Measurements from ENCODE around the gene ERP29.
"Not testable (repeated sequence)": the region's sequence is repeated elsewhere in the genome, so short reads cannot be mapped to it uniquely, and the experiment has no call there.

The ERP29 gene

DNA sequence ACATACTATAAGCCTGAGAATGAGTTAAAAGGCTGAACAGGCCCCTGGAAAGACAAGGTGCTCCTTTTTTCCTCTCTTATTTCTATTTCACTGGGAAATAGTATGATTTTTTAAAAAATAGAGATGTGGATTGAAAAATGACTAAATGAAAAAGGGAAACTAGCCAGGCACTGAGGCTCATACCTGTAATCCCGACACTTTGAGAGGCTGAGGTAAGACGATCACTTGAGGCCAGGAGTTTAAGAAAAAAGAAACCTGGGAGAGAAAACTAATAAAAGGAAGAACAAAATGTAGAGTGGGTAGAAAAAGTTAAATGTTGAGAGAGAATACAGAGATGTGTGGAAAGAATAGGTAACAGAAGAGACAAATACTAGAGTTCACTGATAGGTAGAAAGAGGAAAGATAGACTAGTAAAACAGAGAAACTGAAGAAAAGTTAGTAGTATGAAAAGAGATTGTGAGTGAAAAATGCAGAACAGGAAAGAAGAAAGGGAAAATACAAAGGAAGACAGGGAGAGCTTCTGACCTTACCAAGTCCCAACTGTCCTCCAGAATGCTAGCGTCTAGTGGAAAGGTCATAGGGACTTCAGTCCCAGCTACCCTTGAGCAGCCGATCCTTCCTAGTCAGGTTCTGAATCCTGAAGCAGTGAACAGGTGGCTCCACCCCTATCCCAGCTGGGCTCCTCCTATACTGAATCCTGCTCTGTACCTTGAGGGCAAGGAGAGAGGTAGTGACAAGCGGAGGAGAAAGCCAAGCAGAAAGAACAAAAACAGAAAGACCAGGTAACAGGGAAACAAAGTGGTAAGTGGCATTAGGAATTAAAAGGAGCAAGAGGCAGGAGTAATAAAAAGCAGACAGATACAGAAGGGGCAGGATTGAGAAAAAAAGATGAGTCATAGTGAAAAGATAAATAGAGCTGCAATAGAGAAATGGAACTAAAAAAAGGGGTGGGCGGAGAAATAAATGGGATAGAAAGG lies 7.5 kb upstream of the ERP29 start:
- DNase-seq (ENCODE audit: insufficient read length), result no peak
- no peak for TF ChIP-seq POLR2A (IDR thresholded peaks at IDR 0.05; ENCODE audit: low read depth, low read length)
- no peak for TF ChIP-seq TAF1 (IDR thresholded peaks at IDR 0.05; ENCODE audit: borderline replicate concordance, low read depth, low read length)
- TF ChIP-seq POLR2AphosphoS5 (IDR thresholded peaks at IDR 0.05; ENCODE audit: low read depth, low read length), result no peak
- peak; percentile 30 for FAIRE-seq

DNA sequence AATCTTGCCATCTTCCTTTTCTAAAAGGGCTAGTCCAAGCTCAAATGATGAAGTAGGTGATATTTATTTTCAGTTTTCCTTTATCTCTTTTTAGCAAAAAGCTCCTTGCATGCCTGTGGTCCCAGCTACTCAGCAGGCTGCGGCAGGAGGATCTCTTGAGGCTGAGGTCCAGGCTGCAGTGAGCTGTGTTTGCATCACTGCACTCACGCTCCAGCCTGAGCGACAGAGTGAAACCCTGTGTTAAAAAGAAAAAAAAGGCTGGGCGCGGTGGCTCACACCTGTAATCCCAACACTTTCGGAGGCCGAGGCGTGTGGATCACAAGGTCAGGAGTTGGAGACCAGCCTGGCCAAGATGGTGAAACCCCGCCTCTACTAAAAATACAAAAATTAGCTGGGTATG lies 5.3 kb upstream of the ERP29 start:
- no peak for FAIRE-seq

DNA sequence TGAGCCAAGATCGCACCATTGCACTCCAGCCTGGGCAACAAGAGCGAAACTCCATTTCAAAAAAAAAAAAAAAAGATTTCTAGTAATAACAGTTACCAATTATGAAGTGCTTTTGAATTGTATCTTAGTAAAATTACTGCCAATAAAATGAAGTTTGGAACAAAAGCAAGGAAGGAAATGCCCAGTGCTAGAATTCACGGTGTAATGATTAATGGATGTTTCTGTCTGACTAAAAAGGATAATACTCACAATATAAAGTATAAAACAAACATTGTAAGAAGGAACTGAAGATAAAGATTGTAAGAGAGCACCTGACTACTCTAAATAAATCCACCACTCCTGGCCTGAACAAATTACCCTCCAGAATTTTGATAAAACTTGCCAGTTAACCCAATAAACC lies 4.3 kb upstream of the ERP29 start:
- no peak for TF ChIP-seq POLR2AphosphoS5 (IDR thresholded peaks at IDR 0.05; ENCODE audit: low read depth, low read length)
- no peak for TF ChIP-seq POLR2A (IDR thresholded peaks at IDR 0.05; ENCODE audit: low read depth, low read length)
- no peak for TF ChIP-seq TAF1 (IDR thresholded peaks at IDR 0.05; ENCODE audit: borderline replicate concordance, low read depth, low read length)
- DNase-seq (ENCODE audit: insufficient read length), result no peak
- FAIRE-seq, result no peak

More for the DNA sequence above, 5.3 kb upstream of the ERP29 start:
- TF ChIP-seq POLR2A (IDR thresholded peaks at IDR 0.05; ENCODE audit: low read depth, low read length) (no peak), TAF1 (IDR thresholded peaks at IDR 0.05; ENCODE audit: borderline replicate concordance, low read depth, low read length) (no peak), POLR2AphosphoS5 (IDR thresholded peaks at IDR 0.05; ENCODE audit: low read depth, low read length) (no peak)
- no peak for DNase-seq (ENCODE audit: insufficient read length)

DNA sequence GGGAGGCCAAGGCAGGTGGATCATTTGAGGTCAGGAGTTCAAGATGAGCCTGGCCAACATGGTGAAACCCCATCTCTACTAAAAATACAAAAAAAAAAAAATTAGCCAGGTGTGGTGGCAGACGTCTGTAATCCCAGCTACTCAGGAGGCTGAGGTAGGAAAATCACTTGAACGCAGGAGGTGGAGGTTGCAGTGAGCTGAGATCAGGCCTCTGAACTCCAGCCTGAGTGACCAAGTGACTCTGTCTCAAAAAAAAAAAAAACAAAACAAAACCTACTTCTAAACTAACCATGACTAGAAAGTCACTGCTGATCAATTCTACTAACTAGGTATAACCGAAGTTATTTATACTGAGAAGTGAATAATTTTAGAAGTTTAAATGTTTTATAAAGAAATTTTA lies 3.6 kb upstream of the ERP29 start:
- FAIRE-seq; DNase-seq (ENCODE audit: insufficient read length): not testable (repeated sequence)

DNA sequence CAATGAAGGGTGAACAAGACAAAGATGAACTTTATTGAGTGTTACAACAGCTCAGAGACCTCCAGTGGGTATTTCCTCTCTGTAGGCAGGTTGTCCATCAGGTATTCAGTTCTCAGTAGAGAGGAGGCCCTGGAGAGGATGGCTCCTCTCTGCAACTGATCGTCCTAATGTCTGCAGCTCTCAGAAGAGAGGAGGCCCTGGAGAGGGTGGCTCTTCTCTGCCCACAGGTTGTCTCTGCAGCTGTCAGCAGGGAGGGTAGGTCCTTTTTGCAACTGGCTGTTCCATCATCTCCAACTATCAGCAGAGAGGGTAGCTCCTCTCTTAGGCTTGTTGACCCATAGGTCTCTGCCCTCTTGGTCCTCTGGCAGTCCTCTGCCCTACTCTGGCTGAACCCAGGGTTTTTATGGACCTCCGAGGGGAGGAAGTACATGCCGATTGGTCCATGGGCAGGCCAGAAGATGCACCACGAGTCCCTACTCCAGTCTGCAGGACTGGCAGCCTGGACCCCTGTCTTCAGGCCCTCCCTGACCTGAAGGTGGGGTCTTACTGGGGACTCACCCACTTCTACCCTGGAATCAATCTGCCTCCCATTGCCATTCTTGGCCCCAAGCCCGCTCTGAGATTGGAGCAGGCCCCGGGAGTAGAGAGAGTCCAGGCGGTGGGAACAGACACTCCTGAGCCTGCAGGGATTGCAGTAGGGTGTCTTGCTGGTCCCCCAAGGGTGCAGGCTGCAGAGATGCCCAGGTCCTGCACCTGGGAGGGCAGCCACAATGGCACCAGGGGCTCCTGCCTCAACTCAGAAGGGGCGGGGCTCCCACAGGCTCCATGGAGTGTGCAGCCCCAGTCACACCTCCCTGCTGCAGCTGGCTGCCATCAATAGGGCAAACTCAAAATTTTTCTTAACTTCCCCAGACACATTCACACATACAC lies 2.5 kb upstream of the ERP29 start:
- DNase-seq (ENCODE audit: insufficient read length) (no peak), FAIRE-seq (no peak)
- no peak for TF ChIP-seq TAF1 (IDR thresholded peaks at IDR 0.05; ENCODE audit: borderline replicate concordance, low read depth, low read length)
- no peak for TF ChIP-seq POLR2AphosphoS5 (IDR thresholded peaks at IDR 0.05; ENCODE audit: low read depth, low read length)
- no peak for TF ChIP-seq POLR2A (IDR thresholded peaks at IDR 0.05; ENCODE audit: low read depth, low read length)

DNA sequence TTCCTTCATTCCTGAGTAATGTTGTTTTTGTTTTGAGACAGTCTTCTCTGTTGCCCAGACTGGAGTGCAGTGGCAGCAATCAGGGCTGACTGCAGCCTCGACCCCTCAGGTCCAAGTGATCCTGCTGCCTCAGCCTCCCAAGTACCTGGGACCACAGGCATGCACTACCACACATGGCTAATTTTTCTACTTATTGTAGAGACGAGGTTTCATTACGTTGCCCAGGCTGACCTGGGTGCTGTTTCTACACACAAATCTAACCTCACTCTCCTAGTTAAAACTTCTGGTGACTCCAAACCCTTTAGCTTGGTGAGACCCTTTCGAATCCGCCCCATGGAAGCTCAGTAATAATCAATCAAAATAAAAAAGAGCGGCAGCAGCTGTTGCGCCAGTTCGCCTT lies 1.5 kb upstream of the ERP29 start:
- no peak for FAIRE-seq
- DNase-seq (ENCODE audit: insufficient read length), result no peak
- TF ChIP-seq TAF1 (IDR thresholded peaks at IDR 0.05; ENCODE audit: borderline replicate concordance, low read depth, low read length), result no peak
- TF ChIP-seq POLR2AphosphoS5 (IDR thresholded peaks at IDR 0.05; ENCODE audit: low read depth, low read length), result no peak
- TF ChIP-seq POLR2A (IDR thresholded peaks at IDR 0.05; ENCODE audit: low read depth, low read length), result no peak

DNA sequence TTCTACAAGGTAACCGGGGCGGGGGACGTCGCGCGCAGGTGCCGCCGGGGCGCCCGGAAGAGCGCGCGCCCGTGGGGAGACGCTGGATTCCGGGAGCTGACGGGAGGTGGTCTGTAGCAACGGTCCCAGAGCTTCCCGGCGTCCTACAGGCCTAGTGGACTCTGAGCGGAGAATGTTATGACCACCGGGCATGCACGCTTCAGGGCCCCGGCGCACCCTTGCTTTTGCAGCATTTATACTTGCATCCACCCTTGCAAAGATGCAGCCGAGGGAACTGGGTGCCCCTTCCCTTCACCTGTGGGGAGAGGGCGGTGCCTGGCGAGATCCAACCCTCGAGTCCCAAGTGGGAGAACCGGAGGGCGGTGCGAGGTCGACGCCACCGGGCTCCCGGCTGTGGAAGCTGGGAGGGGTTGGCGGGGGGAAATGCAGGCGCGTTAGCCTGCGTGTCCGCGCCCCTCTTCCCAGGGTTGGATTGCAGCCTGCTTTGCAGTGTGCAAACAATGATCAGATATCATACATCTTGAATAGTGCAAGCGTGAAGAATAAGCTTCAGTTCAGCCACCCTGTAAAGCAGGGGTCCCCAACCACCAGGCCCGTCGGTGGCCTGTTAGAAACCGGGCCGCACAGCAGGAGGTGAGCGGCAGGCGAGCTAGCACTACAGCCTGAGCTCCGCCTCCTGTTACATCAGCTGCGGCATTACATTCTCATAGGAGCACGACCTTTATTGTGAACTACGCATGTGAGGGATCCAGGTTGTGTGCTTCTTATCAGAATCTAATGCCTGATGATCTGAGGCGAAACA lies 576 bp downstream of the ERP29 start:
- DNase-seq (ENCODE audit: insufficient read length) (no peak), FAIRE-seq (peak; percentile 94)
- 0 out of 2 replicates have a peak, but pooled peaks have one; percentile 19 for TF ChIP-seq TAF1 (IDR thresholded peaks at IDR 0.05; ENCODE audit: borderline replicate concordance, low read depth, low read length)
- peak; percentile 82 for TF ChIP-seq POLR2A (IDR thresholded peaks at IDR 0.05; ENCODE audit: low read depth, low read length)
- TF ChIP-seq POLR2AphosphoS5 (IDR thresholded peaks at IDR 0.05; ENCODE audit: low read depth, low read length), result peak; percentile 85

DNA sequence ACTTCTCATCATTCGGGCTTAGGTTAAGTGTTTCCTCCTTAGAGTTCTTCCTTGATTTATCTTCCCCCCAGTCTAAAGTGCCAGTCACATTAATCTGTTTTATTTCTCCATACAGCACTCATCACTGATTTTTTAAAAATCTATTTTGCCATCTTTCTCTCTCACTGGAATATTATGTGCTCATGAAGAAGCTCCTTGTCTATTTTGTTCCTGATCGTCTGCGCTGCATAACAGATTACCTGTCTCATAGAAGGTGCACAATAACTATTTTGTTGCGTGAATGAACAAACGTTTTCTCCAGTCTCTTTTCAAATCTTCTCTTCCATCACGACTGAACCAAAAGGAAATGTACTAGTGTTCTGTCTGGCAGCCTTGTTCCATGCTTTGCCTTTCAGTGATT lies 2.7 kb downstream of the ERP29 start:
- FAIRE-seq (no peak), DNase-seq (ENCODE audit: insufficient read length) (no peak)
- TF ChIP-seq POLR2AphosphoS5 (IDR thresholded peaks at IDR 0.05; ENCODE audit: low read depth, low read length), result no peak
- TF ChIP-seq TAF1 (IDR thresholded peaks at IDR 0.05; ENCODE audit: borderline replicate concordance, low read depth, low read length), result no peak
- no peak for TF ChIP-seq POLR2A (IDR thresholded peaks at IDR 0.05; ENCODE audit: low read depth, low read length)

DNA sequence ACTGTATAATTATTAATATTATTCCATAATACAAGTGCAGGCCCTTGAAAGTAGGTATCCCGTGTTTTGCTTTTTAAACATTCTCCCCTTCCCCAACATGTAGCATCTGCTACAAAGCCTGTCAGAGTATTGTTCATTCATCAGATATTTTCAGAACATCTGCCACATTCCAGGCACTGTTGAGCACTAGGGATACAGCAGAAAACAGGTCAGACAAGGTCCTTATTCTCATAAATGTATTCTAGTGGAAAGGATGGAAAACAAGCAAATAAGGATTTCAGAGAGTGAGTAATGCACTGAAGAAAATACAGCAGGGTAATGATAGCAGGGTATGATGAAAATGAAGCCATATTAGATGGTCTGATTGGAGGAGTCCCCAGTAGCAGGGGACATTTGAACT lies 3.8 kb downstream of the ERP29 start:
- TF ChIP-seq TAF1 (IDR thresholded peaks at IDR 0.05; ENCODE audit: borderline replicate concordance, low read depth, low read length), result no peak
- TF ChIP-seq POLR2A (IDR thresholded peaks at IDR 0.05; ENCODE audit: low read depth, low read length), result no peak
- no peak for TF ChIP-seq POLR2AphosphoS5 (IDR thresholded peaks at IDR 0.05; ENCODE audit: low read depth, low read length)
- no peak for FAIRE-seq

DNA sequence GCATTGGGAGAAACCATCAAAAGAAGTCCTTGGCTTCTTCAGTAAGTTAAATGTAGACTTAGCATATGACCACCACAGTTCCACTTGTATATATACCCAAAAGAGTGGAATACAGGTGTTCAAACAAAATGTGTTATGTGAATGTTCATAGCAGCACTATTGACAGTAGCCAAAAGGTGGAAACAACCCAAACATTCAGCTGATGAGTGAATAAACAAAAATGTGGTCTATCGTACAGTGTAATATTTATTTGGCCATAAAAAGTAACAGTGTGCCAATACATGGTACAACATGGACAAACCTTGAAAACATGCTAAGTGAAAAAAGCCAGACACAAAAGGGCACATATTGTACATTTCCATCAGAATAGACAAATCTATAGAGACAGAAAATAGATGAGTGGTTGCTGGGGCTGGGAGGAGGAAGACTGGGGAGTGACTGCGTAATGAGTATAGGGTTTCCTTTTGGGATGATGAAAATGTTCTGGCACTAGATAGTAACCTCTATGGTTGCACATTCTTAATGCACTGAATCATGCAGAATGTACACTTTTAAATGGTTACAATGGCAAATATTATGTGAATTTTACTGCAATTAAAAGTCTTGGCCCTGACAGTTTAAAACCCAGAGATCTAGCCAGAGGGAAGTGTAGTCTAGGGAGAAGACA lies 5.5 kb downstream of the ERP29 start:
- no peak for FAIRE-seq
- DNase-seq (ENCODE audit: insufficient read length), result no peak
- TF ChIP-seq POLR2A (IDR thresholded peaks at IDR 0.05; ENCODE audit: low read depth, low read length) (no peak), POLR2AphosphoS5 (IDR thresholded peaks at IDR 0.05; ENCODE audit: low read depth, low read length) (no peak), TAF1 (IDR thresholded peaks at IDR 0.05; ENCODE audit: borderline replicate concordance, low read depth, low read length) (no peak)

More for the DNA sequence above, 3.8 kb downstream of the ERP29 start:
- no peak for DNase-seq (ENCODE audit: insufficient read length)

Measured in GM12892 (cell line).